Stimulated activated CD4-positive, alpha-beta T cell treated with anti-CD3 and anti-CD28 coated beads, Interleukin-2, amount 100 ng/mL, for 4 hours (primary cell): ENCODE data around the gene LATS1.
"Not testable (repeated sequence)": the region's sequence is repeated elsewhere in the genome, so short reads cannot be mapped to it uniquely, and the experiment has no call there.

ENCODE experiments used
- DNase-seq: peaks from one replicate; pipeline ENCODE4 v3.0.0-alpha.2; 2020; ENCODE audit warnings: low read depth

The LATS1 gene

DNA sequence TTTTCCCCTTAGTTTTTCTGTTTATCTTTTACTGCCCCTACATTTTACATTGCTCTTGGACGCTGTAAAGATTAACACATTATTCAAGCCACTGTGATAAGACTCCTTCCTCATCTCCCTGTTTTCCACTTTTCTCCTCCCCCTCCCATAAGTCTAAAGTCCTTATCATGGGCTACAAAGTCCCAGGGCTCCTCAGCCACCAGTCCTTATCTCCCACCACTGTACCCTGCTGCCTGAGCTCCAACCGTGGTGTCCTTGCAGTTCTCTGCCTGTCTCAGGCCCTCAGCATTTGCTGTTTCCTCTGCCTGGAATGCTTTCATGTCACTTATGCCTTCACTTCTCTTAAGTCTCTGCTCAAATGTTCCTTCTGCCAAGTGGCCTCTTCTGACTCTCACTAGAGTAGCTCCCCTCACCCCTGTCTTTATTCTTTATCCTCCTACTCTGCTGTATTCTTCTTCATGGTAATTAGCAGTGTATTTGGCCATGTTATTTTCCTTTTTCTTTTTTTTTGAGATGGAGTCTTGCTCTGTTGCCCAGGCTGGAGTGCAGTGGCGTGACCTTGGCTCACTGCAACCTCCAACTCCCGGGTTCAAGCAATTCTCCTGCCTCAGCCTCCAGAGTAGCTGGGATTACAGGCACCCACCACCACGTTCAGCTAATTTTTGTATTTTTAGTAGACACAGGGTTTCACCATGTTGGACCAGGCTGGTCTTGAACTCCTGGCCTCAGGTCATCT, 10.8 kb upstream of the LATS1 start:
- no peak for DNase-seq

- no peak for DNase-seq
Observed at GRCh38 chr6:149727793-149728498, 10.0 kb upstream of the LATS1 start.

GRCh38 chr6:149725785-149726184, 7.9 kb upstream of the LATS1 start:
- DNase-seq, result no peak

DNA sequence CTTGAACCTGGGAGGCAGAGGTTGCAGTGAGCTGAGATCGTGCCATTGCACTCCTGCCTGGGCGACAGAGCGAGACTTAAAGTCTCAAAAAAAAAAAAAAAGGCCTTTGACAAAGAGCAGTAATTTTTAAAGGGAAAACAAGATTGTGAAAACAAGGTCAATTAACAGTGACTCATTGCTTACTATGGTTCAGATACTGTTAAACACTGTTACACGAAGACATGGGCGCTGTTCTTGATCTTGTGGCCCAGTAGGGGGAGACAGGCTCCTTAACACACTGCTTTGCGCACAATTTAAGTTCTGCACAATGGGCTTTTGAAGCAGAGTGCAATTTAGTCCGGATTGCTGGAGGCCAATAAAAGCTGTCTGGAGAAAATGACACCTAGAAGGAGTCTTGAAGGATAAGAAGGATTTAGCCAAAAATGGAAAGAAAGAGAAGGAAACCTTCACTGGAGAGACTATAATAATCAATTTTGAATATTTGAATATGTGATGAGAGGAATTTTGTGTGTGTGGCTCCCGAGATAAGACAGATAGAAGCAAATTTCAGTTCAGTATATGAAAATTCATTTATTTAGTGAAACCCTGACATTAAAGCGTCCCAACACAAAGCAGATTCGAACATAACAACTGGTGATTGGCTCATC, 6.0 kb upstream of the LATS1 start:
- peak; percentile 37 for DNase-seq

- no peak for DNase-seq
Observed at GRCh38 chr6:149723262-149723661, 5.4 kb upstream of the LATS1 start.

GRCh38 chr6:149719531-149719930, 1.6 kb upstream of the LATS1 start:
- no peak for DNase-seq

DNA sequence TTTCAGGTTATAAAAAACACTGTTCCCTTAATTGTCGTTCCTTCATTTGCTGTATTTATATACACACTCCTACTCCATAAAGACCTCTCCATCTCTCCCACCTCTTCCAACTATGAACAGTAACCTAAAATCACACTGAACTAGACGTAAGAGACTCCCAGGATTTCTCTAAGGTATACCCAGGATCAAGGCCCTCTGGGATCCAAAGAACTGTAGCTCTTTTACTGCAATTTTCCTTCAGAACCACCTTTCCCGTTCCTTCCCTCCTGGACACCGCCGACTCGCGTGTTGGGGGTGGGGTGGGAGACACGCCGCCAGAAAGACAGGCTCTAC, 680 bp downstream of the LATS1 start:
- no peak for DNase-seq

GRCh38 chr6:149716181-149716963, 1.5 kb downstream of the LATS1 start:
- DNase-seq, result no peak

GRCh38 chr6:149714442-149714841, 3.5 kb downstream of the LATS1 start:
- no peak for DNase-seq

GRCh38 chr6:149711711-149712110, 6.2 kb downstream of the LATS1 start:
- no peak for DNase-seq

GRCh38 chr6:149701714-149702113, 16.2 kb downstream of the LATS1 start:
- no peak for DNase-seq

GRCh38 chr6:149699150-149699549, 18.8 kb downstream of the LATS1 start:
- no peak for DNase-seq

GRCh38 chr6:149698175-149698574, 19.7 kb downstream of the LATS1 start:
- DNase-seq, result no peak

DNA sequence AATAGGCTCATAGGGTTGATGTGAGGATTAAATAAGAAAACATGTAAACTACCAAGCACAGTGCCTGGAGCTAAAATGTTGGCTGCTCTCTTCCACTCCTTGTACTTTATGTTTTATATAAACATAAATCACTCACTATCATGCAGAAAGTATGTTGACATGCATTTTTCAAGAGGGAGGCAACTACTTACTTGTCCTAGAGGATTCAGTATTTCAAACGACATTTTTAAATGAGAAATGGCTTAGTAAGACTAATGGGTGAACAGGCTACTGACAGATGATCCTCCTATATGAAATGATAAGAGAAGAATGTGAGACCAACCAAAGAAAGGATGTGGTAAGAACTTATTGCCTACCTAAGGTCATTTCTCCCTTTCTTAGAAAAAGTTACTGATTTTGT, 21.0 kb downstream of the LATS1 start:
- DNase-seq, result no peak

DNA sequence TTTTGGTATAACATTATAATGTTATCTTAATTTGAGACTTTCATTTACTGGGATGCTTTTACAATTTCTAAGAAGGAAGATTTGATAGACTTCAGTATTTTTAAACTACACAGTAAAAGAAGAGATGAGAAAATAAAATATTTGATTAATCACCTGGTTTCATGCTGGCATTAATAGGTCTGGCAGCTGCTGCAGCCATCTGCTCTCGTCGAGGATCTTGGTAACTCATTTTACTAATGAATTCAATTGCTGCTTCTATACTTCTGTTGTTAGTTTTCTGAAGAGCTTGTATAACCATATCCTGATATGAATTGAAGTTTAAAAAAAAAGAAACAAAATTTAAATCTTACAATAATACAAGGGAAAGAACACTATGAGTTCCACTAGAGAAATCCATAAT, 23.0 kb downstream of the LATS1 start:
- DNase-seq, result no peak

DNA sequence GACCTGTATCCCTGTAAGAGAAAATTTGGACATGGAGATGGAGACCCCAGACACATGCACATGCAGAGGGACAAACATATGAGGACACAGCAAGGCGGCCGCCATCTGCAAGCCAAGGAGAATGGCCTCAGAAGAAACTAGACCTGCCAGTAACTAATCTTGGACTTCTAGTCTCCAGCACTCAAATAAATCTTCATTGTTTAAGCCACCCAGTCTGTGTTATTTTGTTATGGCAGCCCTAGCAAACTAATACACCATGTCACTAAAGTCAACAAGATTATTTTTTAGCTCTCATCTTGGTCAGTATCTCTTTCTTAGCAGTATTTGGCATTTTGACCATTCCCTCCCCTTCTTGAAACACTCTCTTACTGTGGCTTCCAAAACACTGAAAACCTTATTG, 26.7 kb downstream of the LATS1 start:
- no peak for DNase-seq

- DNase-seq, result no peak
Observed at GRCh38 chr6:149686230-149686629, 31.7 kb downstream of the LATS1 start.

DNA sequence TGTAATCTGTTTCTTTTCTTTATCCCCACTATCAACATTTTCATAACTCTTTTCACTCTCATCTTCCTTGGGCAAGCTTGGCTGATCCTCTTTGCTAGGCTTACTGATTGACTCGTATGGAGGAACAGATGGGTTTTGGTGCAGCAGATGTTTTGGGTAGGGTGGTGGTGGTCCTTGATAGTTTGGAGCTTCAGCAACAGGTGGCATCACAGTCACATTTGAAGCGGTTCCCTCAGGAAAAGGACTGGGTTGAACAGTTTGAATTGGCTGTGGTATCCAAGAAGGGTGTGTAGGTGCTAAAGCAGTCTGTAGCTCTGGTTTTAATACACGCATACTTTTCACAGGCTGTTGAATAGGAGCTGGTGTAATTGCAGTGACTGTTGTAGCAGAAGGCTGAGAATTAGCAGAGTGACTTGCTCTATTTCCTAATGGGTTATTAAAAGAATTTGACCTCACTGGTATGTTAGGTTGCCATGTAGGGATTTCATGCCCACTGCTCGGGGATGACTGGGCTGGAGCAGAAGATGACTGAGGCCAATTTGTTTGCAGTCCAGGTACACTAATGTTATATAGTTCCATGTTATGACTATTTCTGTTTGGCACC, 34.5 kb downstream of the LATS1 start:
- DNase-seq, result no peak

- not testable (repeated sequence) for DNase-seq
Observed at GRCh38 chr6:149681845-149682244, 36.1 kb downstream of the LATS1 start.

DNA sequence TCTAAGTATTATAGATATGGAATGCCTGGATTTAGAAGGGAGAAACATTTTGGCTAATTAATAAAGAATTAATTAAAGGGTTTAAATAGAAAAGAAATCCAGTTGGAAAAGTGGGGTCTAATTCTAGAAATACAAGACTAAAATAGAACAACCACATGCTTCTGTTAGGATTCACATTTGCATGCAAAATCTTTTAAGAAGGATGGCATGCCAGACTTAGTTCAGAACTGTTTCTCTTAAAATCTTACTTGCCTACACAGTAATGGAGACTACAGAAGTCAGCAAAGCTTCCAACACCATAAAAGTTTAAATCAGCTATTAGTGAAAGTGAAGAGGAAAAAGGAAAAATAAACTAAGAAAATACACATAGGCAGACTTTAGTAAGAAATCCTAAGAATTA, 36.7 kb downstream of the LATS1 start:
- no peak for DNase-seq

DNA sequence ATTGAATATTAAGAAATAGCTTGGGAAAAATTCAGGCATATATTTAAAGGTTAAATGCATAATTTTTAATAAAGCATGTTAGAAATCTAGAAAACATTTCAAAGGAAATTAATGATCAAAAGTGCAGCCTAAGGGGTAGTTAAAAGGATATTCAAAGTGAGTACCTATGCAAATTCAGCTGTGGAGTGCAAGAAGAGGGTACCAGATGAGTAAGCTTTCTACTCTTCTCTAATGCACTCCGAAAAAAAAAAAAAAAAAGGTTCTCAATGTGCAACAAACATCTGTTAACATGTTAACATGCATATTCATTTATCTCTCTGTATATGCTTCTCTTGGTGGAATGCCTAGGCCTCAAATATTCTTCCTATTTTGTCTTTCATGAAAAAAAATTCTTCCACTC, 37.4 kb downstream of the LATS1 start:
- DNase-seq, result no peak

- DNase-seq, result not testable (repeated sequence)
Observed at GRCh38 chr6:149672265-149672664, 45.6 kb downstream of the LATS1 start.
